Activated B cell treated with CpG ODN at 0.5 μM for 24 hours (primary cell): ENCODE data around the gene ARHGAP5. TPM values are rescaled to one million over a fixed set of nuclear protein-coding genes. Genes with fewer than 3 reads are reported as not detected.

Experiments
- ATAC-seq: fragments of 200-7000 bp; cut with Tn5 transposase; one replicate; pipeline ENCODE4 v1.10.0; 2021; ENCODE audit warnings: low read depth, mild to moderate bottlenecking, moderate library complexity
- CTCF ChIA-PET: fragments of 350-600 bp; sonication (Branson Sonifier 250); formaldehyde crosslinking; loops from one replicate; lab custom pipeline; 2021; ENCODE audit warnings: antibody characterized with exemption; lab: Charles Lee
- POLR2A ChIA-PET: fragments of 350-600 bp; sonication (Branson Sonifier 250); formaldehyde crosslinking; loops from one replicate; lab custom pipeline; 2021; ENCODE audit warnings: antibody characterized with exemption; lab: Charles Lee
- DNase-seq: peaks from one replicate; pipeline ENCODE4 v3.0.0; 2022
- H3K27ac Mint-ChIP-seq: one replicate; pipeline ENCODE4 v1.8.0; 2020; ENCODE audit warnings: mixed read lengths
- H3K27me3 Mint-ChIP-seq: one replicate; pipeline ENCODE4 v1.8.0; 2021; ENCODE audit warnings: mixed read lengths
- H3K36me3 Mint-ChIP-seq: one replicate; pipeline ENCODE4 v1.8.0; 2021; ENCODE audit warnings: low read depth, mixed read lengths
- H3K4me1 Mint-ChIP-seq: one replicate; pipeline ENCODE4 v1.8.0; 2021; ENCODE audit warnings: mixed read lengths
- H3K4me3 Mint-ChIP-seq: one replicate; pipeline ENCODE4 v1.8.0; 2020; ENCODE audit warnings: mild to moderate bottlenecking, mixed read lengths
- H3K9me3 Mint-ChIP-seq: one replicate; pipeline ENCODE4 v1.8.0; 2020; ENCODE audit warnings: mixed read lengths
- intact Hi-C: fragments of 100-400 bp; cut with micrococcal nuclease; formaldehyde crosslinking; loops from one replicate; pipeline ENCODE4 v1.15.1; 2024
- total RNA-seq: library from RNA; stranded (reverse); gene quantifications from 2 replicates; pipeline ENCODE4 v1.2.3, GENCODE V29; 2022
- TF ChIP-seq, protein P1 (sequence below): fragments of 200-600 bp; IDR thresholded peaks from one replicate; pipeline ENCODE4 v1.8.0; 2022; ENCODE audit warnings: antibody characterized with exemption, mild to moderate bottlenecking

ARHGAP5 gene
- total RNA-seq, 1 donor from 2014 or later: 54.4 TPM

DNA sequence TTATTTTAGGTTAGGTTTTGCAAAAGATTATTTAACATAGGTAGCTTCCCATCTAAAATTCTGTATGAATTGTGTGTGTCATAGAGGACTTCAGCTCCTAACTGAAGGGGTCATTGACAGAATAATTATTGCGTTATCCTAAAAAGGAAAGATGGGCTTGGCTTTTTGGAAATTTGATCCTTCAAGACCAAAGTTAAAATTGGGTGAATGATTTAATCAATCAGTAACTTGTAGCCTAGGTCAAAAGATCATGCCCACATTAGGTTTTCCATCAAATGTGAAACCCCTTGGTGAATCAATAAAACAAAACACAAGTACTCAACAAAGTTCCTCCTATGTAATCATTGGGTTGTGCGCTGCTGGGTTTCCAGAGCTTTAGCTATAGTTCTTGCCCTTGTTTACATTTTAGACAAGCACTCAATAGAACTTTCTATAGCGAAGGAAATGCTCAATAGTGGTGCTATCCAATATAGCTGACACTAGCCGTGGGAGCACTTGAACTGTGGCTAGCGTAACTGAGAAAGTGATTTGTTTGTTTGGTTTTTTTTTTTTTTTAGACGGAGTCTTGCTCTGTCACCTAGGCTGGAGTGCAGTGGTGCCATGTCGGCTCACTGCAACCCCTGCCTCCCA lies 37.6 kb upstream of the ARHGAP5 start:
- TF ChIP-seq, protein P1, sequence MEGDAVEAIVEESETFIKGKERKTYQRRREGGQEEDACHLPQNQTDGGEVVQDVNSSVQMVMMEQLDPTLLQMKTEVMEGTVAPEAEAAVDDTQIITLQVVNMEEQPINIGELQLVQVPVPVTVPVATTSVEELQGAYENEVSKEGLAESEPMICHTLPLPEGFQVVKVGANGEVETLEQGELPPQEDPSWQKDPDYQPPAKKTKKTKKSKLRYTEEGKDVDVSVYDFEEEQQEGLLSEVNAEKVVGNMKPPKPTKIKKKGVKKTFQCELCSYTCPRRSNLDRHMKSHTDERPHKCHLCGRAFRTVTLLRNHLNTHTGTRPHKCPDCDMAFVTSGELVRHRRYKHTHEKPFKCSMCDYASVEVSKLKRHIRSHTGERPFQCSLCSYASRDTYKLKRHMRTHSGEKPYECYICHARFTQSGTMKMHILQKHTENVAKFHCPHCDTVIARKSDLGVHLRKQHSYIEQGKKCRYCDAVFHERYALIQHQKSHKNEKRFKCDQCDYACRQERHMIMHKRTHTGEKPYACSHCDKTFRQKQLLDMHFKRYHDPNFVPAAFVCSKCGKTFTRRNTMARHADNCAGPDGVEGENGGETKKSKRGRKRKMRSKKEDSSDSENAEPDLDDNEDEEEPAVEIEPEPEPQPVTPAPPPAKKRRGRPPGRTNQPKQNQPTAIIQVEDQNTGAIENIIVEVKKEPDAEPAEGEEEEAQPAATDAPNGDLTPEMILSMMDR: no peak
- no peak overlapping the region for H3K27ac Mint-ChIP-seq
- intact Hi-C loops: no loop called here
- H3K9me3 Mint-ChIP-seq: peaks cover 3% of the 10 kb centered on the region
- CTCF ChIA-PET: no interaction called here
- H3K4me3 Mint-ChIP-seq: no peak overlapping the region
- H3K27me3 Mint-ChIP-seq: peaks cover 10% of the 10 kb centered on the region
- ATAC-seq (no peak), DNase-seq (no peak)
- H3K36me3 Mint-ChIP-seq: no peaks in the 10 kb centered on the region
- H3K4me1 Mint-ChIP-seq: no peaks in the 10 kb centered on the region
- POLR2A ChIA-PET: no interaction called here

DNA sequence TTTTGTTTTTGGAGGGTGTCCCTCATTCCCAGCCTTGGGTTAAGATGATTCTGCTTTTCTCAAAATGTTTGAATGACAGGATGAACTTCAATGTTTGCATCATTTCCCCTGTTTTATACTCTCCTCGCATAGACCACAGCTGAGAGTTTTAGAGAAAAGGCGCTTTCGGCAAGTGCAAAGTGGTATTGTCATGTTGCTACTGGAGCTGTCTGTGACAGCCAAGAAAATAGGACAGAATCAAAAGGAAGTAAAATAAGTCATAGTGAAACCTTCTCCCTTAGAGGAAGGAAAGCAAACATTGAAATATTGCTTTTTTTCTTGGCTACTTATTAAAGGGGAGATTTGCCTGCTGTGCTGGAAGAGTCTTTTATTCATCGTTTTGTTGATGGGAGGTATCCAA lies 33.5 kb upstream of the ARHGAP5 start:
- no peak overlapping the region for H3K27ac Mint-ChIP-seq
- ChIA-PET POLR2A (no interaction called here), CTCF (interaction anchor here (1.1 kb wide), 1 partner anchor 117 kb away, joined by 3 read pairs; no protein-coding TSS in a partner anchor)
- peaks cover 3% of the 10 kb centered on the region for H3K9me3 Mint-ChIP-seq
- H3K4me1 Mint-ChIP-seq: peaks cover 11% of the 10 kb centered on the region
- ATAC-seq (no peak), DNase-seq (no peak)
- intact Hi-C loops: no loop called here
- TF ChIP-seq, protein P1: no peak
- H3K36me3 Mint-ChIP-seq: no peaks in the 10 kb centered on the region
- H3K27me3 Mint-ChIP-seq: peaks cover 12% of the 10 kb centered on the region
- H3K4me3 Mint-ChIP-seq: no peak overlapping the region

DNA sequence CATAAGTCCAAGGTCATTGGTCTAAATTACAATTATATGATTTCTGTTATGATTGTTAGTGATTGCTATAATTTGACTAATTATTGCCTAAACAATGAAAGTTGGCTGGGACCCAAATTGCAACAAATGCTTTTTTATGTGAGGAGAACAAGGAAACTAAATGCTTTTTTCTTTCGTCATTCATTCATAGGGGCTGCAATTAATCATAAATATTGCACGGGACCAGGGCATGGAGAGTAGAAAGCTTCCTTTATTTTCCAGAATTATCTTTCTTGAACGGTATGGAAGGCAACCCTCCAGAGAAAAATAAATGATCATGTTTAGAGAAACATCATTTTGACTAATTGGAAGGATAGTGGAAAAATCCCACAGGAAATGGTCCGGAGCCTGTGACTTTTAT lies 32.6 kb upstream of the ARHGAP5 start:
- DNase-seq (no peak), ATAC-seq (no peak)
- ChIA-PET CTCF (no interaction called here), POLR2A (no interaction called here)
- intact Hi-C loops: no loop called here
- H3K36me3 Mint-ChIP-seq: no peaks in the 10 kb centered on the region
- TF ChIP-seq, protein P1: no peak
- no peak overlapping the region for H3K27ac Mint-ChIP-seq
- peaks cover 12% of the 10 kb centered on the region for H3K27me3 Mint-ChIP-seq
- H3K4me3 Mint-ChIP-seq: no peak overlapping the region
- H3K4me1 Mint-ChIP-seq: peaks cover 20% of the 10 kb centered on the region
- peaks cover 3% of the 10 kb centered on the region for H3K9me3 Mint-ChIP-seq

DNA sequence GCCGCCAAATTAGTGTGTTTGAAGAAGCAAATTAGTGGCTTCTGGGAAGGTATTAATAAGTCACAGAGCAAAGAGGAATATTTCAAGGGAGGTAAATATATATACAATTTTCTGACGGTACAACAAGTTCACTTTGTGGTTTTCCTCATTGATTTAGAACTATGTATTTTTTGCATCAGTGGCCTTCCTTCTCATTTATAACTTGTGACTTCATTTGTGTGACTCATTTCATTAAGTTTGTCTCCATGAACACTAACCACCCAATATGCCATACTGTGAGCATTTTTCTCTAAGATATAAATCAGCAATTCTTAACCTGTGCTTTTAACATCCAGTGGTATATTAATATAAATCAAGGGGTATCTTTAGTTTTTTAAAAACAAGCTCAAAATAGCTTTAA lies 29.3 kb upstream of the ARHGAP5 start:
- CTCF ChIA-PET: interaction anchor here (0.9 kb wide), 1 partner anchor 207 kb away, joined by 3 read pairs; no protein-coding TSS in a partner anchor
- no peak overlapping the region for H3K27ac Mint-ChIP-seq
- intact Hi-C loops: loop anchor here (5.0 kb wide), 1 partner anchor 110 kb away; no protein-coding TSS in a partner anchor

More for the DNA sequence above, 29.3 kb upstream of the ARHGAP5 start:
- no peaks in the 10 kb centered on the region for H3K36me3 Mint-ChIP-seq
- no peak for DNase-seq
- H3K9me3 Mint-ChIP-seq: no peaks in the 10 kb centered on the region
- peaks cover 5% of the 10 kb centered on the region for H3K27me3 Mint-ChIP-seq
- H3K4me3 Mint-ChIP-seq: no peak overlapping the region
- TF ChIP-seq, protein P1: no peak
- no peak for ATAC-seq
- POLR2A ChIA-PET: no interaction called here
- H3K4me1 Mint-ChIP-seq: peaks cover 36% of the 10 kb centered on the region
